Femur (tissue), 1 donor: Measurements from ENCODE around the gene CCDC54.

Experiments used
- DNase-seq: peaks from one replicate; pipeline ENCODE4 v3.0.0-alpha.2; 2017

CCDC54 gene

GRCh38 chr3:107394502-107394901, 17.3 kb downstream of the CCDC54 start:
- DNase-seq, result no peak

- DNase-seq, result no peak
Observed at GRCh38 chr3:107395066-107395465, 17.8 kb downstream of the CCDC54 start.

- no peak for DNase-seq
Observed at GRCh38 chr3:107401301-107401700, 24.1 kb downstream of the CCDC54 start.

GRCh38 chr3:107402214-107402613, 25.0 kb downstream of the CCDC54 start:
- no peak for DNase-seq

GRCh38 chr3:107404727-107405469, 27.7 kb downstream of the CCDC54 start:
- DNase-seq, result no peak

GRCh38 chr3:107407355-107407754, 30.1 kb downstream of the CCDC54 start:
- DNase-seq, result no peak

- DNase-seq, result no peak
Observed at GRCh38 chr3:107408513-107408912, 31.3 kb downstream of the CCDC54 start.

- DNase-seq, result no peak
Observed at GRCh38 chr3:107409365-107409764, 32.1 kb downstream of the CCDC54 start.

GRCh38 chr3:107410606-107411005, 33.4 kb downstream of the CCDC54 start:
- no peak for DNase-seq

- no peak for DNase-seq
Observed at GRCh38 chr3:107411056-107411455, 33.8 kb downstream of the CCDC54 start.

GRCh38 chr3:107411779-107412178, 34.5 kb downstream of the CCDC54 start:
- no peak for DNase-seq

- no peak for DNase-seq
Observed at GRCh38 chr3:107412376-107412775, 35.1 kb downstream of the CCDC54 start.

- no peak for DNase-seq
Observed at GRCh38 chr3:107413264-107413663, 36.0 kb downstream of the CCDC54 start.

- no peak for DNase-seq
Observed at GRCh38 chr3:107414325-107414964, 37.2 kb downstream of the CCDC54 start.

- DNase-seq, result no peak
Observed at GRCh38 chr3:107416138-107416537, 38.9 kb downstream of the CCDC54 start.

GRCh38 chr3:107416886-107417285, 39.6 kb downstream of the CCDC54 start:
- no peak for DNase-seq

- DNase-seq, result peak; percentile 29
Observed at GRCh38 chr3:107421170-107421792, 44.0 kb downstream of the CCDC54 start.

GRCh38 chr3:107421881-107422280, 44.6 kb downstream of the CCDC54 start:
- DNase-seq, result no peak

- DNase-seq, result no peak
Observed at GRCh38 chr3:107425033-107425432, 47.8 kb downstream of the CCDC54 start.

- no peak for DNase-seq
Observed at GRCh38 chr3:107426223-107426622, 49.0 kb downstream of the CCDC54 start.
